AG09309 (cell line): Measurements from ENCODE around the gene HMX3.

Experiments used
- DNase-seq: peaks from one replicate; pipeline ENCODE4 v3.0.0-alpha.2; 2010; ENCODE audit warnings: low read depth
- H3K4me3 ChIP-seq: 2 replicates; pipeline ENCODE4 v1.5.1; 2011; ENCODE audit warnings: mild to moderate bottlenecking, low read depth, low read length, moderate library complexity; ENCODE audit not compliant: control insufficient read depth
- CTCF ChIP-seq: IDR thresholded peaks from 2 replicates; pipeline ENCODE4 v1.5.1; 2011; ENCODE audit warnings: mild to moderate bottlenecking, low read depth, low read length, inconsistent platforms; ENCODE audit not compliant: insufficient read depth, control insufficient read depth; ENCODE audit errors: missing control alignments

HMX3 gene

GRCh38 chr10:123133541-123134342, 2.0 kb upstream of the HMX3 start:
- no peak for DNase-seq
- TF ChIP-seq CTCF: no peak
- H3K4me3 ChIP-seq: no peak overlapping the region

GRCh38 chr10:123134343-123134914, 1.3 kb upstream of the HMX3 start:
- TF ChIP-seq CTCF: no peak
- H3K4me3 ChIP-seq: no peak overlapping the region
- no peak for DNase-seq

- no peak for DNase-seq
- no peak for TF ChIP-seq CTCF
- no peak overlapping the region for H3K4me3 ChIP-seq
Measured at GRCh38 chr10:123134915-123135414, 805 bp upstream of the HMX3 start.

GRCh38 chr10:123136221-123136805, 543 bp downstream of the HMX3 start:
- no peak for DNase-seq
- H3K4me3 ChIP-seq: no peak overlapping the region
- no peak for TF ChIP-seq CTCF

- H3K4me3 ChIP-seq: no peak overlapping the region
- no peak for TF ChIP-seq CTCF
- no peak for DNase-seq
Measured at GRCh38 chr10:123136806-123137642, 1.3 kb downstream of the HMX3 start.

GRCh38 chr10:123139165-123139520, 3.4 kb downstream of the HMX3 start:
- no peak overlapping the region for H3K4me3 ChIP-seq
- no peak for DNase-seq
- no peak for TF ChIP-seq CTCF
